Measurements from ENCODE around the gene EGLN2. TPM values are rescaled to one million over a fixed set of nuclear protein-coding genes. Genes with fewer than 3 reads are reported as not detected.

EGLN2 gene
- total and polyA plus RNA-seq, 2 of the 4 experiments (the other 2 are of a cell fraction) = 54.1 to 60.2 TPM

- peaks cover 17% of the 10 kb centered on the region; the same call in 1 of the 2 replicates for H3K36me3 ChIP-seq (ENCODE audit: control insufficient read depth, insufficient read depth, low read length)
- H3K23ac ChIP-seq (ENCODE audit: low read depth, low read length) = peak overlapping the region; percentile 65; the same call in 1 of the 2 replicates
- no peak overlapping the region for H4K8ac ChIP-seq (ENCODE audit: low read depth in 2 of 2, low read length in 2 of 2)
- no peak overlapping the region for H2AFZ ChIP-seq (replicated peaks; ENCODE audit: low read length, poor library complexity)
- no peak overlapping the region for H3K9ac ChIP-seq (ENCODE audit: low read depth, low read length)
- no peak overlapping the region for H4K5ac ChIP-seq (ENCODE audit: low read depth, low read length)
- H2BK20ac ChIP-seq (ENCODE audit: low read depth, low read length) = no peak overlapping the region
- WGBS, 2 experiments (ENCODE audit: extremely low coverage in 2 of 2, insufficient read length in 1 of 2) = no CpG with 5 or more reads among the region's 4 CpGs
- H3K4me2 ChIP-seq (ENCODE audit: low read depth, low read length) = no peak overlapping the region
- POLR2A ChIA-PET (ENCODE audit: unreplicated experiment) = no interaction called here
- no peaks in the 10 kb centered on the region for H3K27me3 ChIP-seq (ENCODE audit: control insufficient read depth, insufficient read depth, low read length)
- no peak overlapping the region for H2AK9ac ChIP-seq (replicated peaks; ENCODE audit: low read depth, low read length, poor library complexity)
- TF ChIP-seq, protein P1, sequence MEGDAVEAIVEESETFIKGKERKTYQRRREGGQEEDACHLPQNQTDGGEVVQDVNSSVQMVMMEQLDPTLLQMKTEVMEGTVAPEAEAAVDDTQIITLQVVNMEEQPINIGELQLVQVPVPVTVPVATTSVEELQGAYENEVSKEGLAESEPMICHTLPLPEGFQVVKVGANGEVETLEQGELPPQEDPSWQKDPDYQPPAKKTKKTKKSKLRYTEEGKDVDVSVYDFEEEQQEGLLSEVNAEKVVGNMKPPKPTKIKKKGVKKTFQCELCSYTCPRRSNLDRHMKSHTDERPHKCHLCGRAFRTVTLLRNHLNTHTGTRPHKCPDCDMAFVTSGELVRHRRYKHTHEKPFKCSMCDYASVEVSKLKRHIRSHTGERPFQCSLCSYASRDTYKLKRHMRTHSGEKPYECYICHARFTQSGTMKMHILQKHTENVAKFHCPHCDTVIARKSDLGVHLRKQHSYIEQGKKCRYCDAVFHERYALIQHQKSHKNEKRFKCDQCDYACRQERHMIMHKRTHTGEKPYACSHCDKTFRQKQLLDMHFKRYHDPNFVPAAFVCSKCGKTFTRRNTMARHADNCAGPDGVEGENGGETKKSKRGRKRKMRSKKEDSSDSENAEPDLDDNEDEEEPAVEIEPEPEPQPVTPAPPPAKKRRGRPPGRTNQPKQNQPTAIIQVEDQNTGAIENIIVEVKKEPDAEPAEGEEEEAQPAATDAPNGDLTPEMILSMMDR (conservative IDR thresholded peaks at IDR 0.05; ENCODE audit: low read depth, low read length) = no peak
- TF ChIP-seq CHD1 (IDR thresholded peaks at IDR 0.05; ENCODE audit: low read depth, low read length) (no peak), NFE2L2 (IDR thresholded peaks at IDR 0.05; ENCODE audit: low read depth, low read length) (no peak), MAFK (IDR thresholded peaks at IDR 0.05; ENCODE audit: low read depth, low read length) (no peak), MAZ (IDR thresholded peaks at IDR 0.05; ENCODE audit: borderline replicate concordance, low read depth, low read length) (no peak), MXI1 (IDR thresholded peaks at IDR 0.05; ENCODE audit: borderline replicate concordance, low read depth, low read length) (no peak), USF2 (IDR thresholded peaks at IDR 0.05; ENCODE audit: low read depth, low read length) (no peak), SMC3 (IDR thresholded peaks at IDR 0.05; ENCODE audit: low read depth, low read length) (no peak), RCOR1 (IDR thresholded peaks at IDR 0.05; ENCODE audit: insufficient replicate concordance, low read length) (no peak), BHLHE40 (IDR thresholded peaks at IDR 0.05; ENCODE audit: low read depth, low read length) (no peak), FOS (IDR thresholded peaks at IDR 0.05; ENCODE audit: low read depth, low read length) (no peak), ELK1 (IDR thresholded peaks at IDR 0.05; ENCODE audit: borderline replicate concordance, low read depth, low read length) (no peak), RAD21 (IDR thresholded peaks at IDR 0.05; ENCODE audit: low read length) (no peak)
- no TSS peak for BruUV-seq (replicated peaks)
- peaks cover 8% of the 10 kb centered on the region for H3K4me1 ChIP-seq (ENCODE audit: control insufficient read depth, insufficient read depth, low read length)
- H2BK5ac ChIP-seq (ENCODE audit: low read depth, low read length, poor library complexity, severe bottlenecking) = no peak overlapping the region
- in situ Hi-C loops (cut with MboI; ENCODE audit: low sequenced_read_pairs) (no loop called here), intact Hi-C loops (cut with micrococcal nuclease) (no loop called here), dilution Hi-C loops (cut with HindIII; ENCODE audit: low sequenced_read_pairs, unreplicated experiment) (no loop called here)
- no peaks in the 10 kb centered on the region for H3K9me1 ChIP-seq (ENCODE audit: insufficient read depth, low read length)
- H3K4ac ChIP-seq (ENCODE audit: low read depth, low read length) = peak overlapping the region; percentile 22; the same call in 1 of the 2 replicates
- no peaks in the 10 kb centered on the region for H3K9me3 ChIP-seq (ENCODE audit: control insufficient read depth, insufficient read depth, low read length)
- DNase-seq = no peak
- H2AK5ac ChIP-seq (ENCODE audit: low read depth, low read length) = no peak overlapping the region
- peaks cover 15% of the 10 kb centered on the region for H4K20me1 ChIP-seq (ENCODE audit: insufficient read depth, low read length)
- peaks cover 14 to 26% of the 10 kb centered on the region in 2 experiments for H3K79me1 ChIP-seq (ENCODE audit: low read depth in 1 of 2, low read length in 2 of 2)
- no peak overlapping the region for H3K56ac ChIP-seq (ENCODE audit: extremely low read depth, insufficient read depth, low read length)
- no peak overlapping the region for H3K4me3 ChIP-seq (ENCODE audit: insufficient read depth, low read depth, low read length)
- H2BK120ac ChIP-seq (ENCODE audit: low read depth, low read length) = no peak overlapping the region
- ATAC-seq (ENCODE audit: low read depth) = no peak
- no peak overlapping the region for H2BK15ac ChIP-seq (ENCODE audit: low read depth, low read length)
- H3K27ac ChIP-seq (ENCODE audit: insufficient read depth, low read length) = no peak overlapping the region
- CTCF ChIA-PET = no interaction called here
- H3K18ac ChIP-seq (ENCODE audit: low read depth, low read length) = no peak overlapping the region; the same call in 1 of the 2 replicates
- H4K91ac ChIP-seq (ENCODE audit: insufficient read depth, low read depth, low read length) = no peak overlapping the region
- peak overlapping the region; percentile 29; the same call in 1 of the 2 replicates for H3K14ac ChIP-seq (replicated peaks; ENCODE audit: low read depth, low read length)
Observed at GRCh38 chr19:40813182-40813581, 14.2 kb downstream of the EGLN2 start.
